ENCODE data around the gene MYRIP. TPM values are rescaled to one million over a fixed set of nuclear protein-coding genes. Genes with fewer than 3 reads are reported as not detected.
A peak's percentile ranks its signal among the peaks of the same experiment; 100 is the strongest.
"Not testable (repeated sequence)": the region's sequence is repeated elsewhere in the genome, so short reads cannot be mapped to it uniquely, and the experiment has no call there.

Gene MYRIP
- polyA plus RNA-seq, 6 donors from 2014 or later = not detected

GRCh38 chr3:40129981-40130380 is 320.6 kb downstream of the MYRIP start:
- DNase-seq (no peak), ATAC-seq (ENCODE audit: low read depth in 2 of 2) (no peak)
- Mint-ChIP-seq H3K36me3 (peaks cover 0 to 3% of the 10 kb centered on the region in 2 donors), H3K4me1 (peaks cover 0 to 3% (median 0%) of the 10 kb centered on the region in 3 donors), H3K9me3 (peaks cover 3 to 20% (median 8%) of the 10 kb centered on the region in 7 donors), H3K27ac (no peak overlapping the region), H3K4me3 (no peak overlapping the region), H3K27me3 (peaks cover 0 to 6% (median 4%) of the 10 kb centered on the region in 3 donors)

- Mint-ChIP-seq H3K36me3 (peaks cover 0 to 7% of the 10 kb centered on the region in 2 donors), H3K4me3 (no peak overlapping the region), H3K27ac (no peak overlapping the region), H3K4me1 (peaks cover 0 to 3% (median 0%) of the 10 kb centered on the region in 3 donors), H3K9me3 (peaks cover 5 to 26% (median 10%) of the 10 kb centered on the region in 7 donors), H3K27me3 (peaks cover 0 to 6% (median 4%) of the 10 kb centered on the region in 3 donors)
- DNase-seq (no peak), ATAC-seq (ENCODE audit: low read depth in 2 of 2) (no peak)
Measured at GRCh38 chr3:40130721-40131120, 321.3 kb downstream of the MYRIP start.

- not testable (repeated sequence) for DNase-seq; ATAC-seq (ENCODE audit: low read depth in 2 of 2); H3K4me3 Mint-ChIP-seq; H3K27me3 Mint-ChIP-seq; H3K4me1 Mint-ChIP-seq; H3K27ac Mint-ChIP-seq; H3K36me3 Mint-ChIP-seq
- peaks cover 8 to 30% (median 11%) of the 10 kb centered on the region in 7 donors for H3K9me3 Mint-ChIP-seq
Measured at GRCh38 chr3:40133886-40134575, 324.6 kb downstream of the MYRIP start.

GRCh38 chr3:40137591-40138295 is 328.3 kb downstream of the MYRIP start:
- Mint-ChIP-seq H3K36me3 (peaks cover 0 to 7% of the 10 kb centered on the region in 2 donors), H3K4me1 (no peaks in the 10 kb centered on the region), H3K4me3 (no peak overlapping the region), H3K27ac (no peak overlapping the region), H3K9me3 (peaks cover 8 to 40% (median 16%) of the 10 kb centered on the region in 7 donors), H3K27me3 (peaks cover 4 to 6% (median 6%) of the 10 kb centered on the region in 3 donors)
- ATAC-seq (ENCODE audit: low read depth in 2 of 2) (no peak), DNase-seq (no peak)

- H3K27me3 Mint-ChIP-seq = peaks cover 4 to 18% (median 12%) of the 10 kb centered on the region in 3 donors
- no peaks in the 10 kb centered on the region for H3K36me3 Mint-ChIP-seq
- DNase-seq (no peak), ATAC-seq (ENCODE audit: low read depth in 2 of 2) (no peak)
- H3K9me3 Mint-ChIP-seq = peaks cover 0 to 15% (median 5%) of the 10 kb centered on the region in 7 donors
- no peak overlapping the region for H3K4me3 Mint-ChIP-seq
- H3K27ac Mint-ChIP-seq = no peak overlapping the region
- H3K4me1 Mint-ChIP-seq = no peaks in the 10 kb centered on the region
Measured at GRCh38 chr3:40143283-40144090, 334.1 kb downstream of the MYRIP start.

GRCh38 chr3:40148827-40149226 is 339.4 kb downstream of the MYRIP start:
- ATAC-seq (ENCODE audit: low read depth in 2 of 2) (no peak), DNase-seq (no peak)
- Mint-ChIP-seq H3K27ac (no peak overlapping the region), H3K4me1 (no peaks in the 10 kb centered on the region), H3K9me3 (peaks cover 0 to 3% (median 0%) of the 10 kb centered on the region in 7 donors), H3K36me3 (no peaks in the 10 kb centered on the region), H3K4me3 (no peak overlapping the region), H3K27me3 (peaks cover 4 to 12% (median 11%) of the 10 kb centered on the region in 3 donors)

GRCh38 chr3:40152482-40153133 is 343.2 kb downstream of the MYRIP start:
- no peak for DNase-seq
- no peak for ATAC-seq (ENCODE audit: low read depth in 2 of 2)
- no peaks in the 10 kb centered on the region for H3K4me1 Mint-ChIP-seq
- H3K4me3 Mint-ChIP-seq = no peak overlapping the region
- H3K27ac Mint-ChIP-seq = no peak overlapping the region
- no peaks in the 10 kb centered on the region for H3K36me3 Mint-ChIP-seq
- H3K27me3 Mint-ChIP-seq = peaks cover 0 to 4% (median 3%) of the 10 kb centered on the region in 3 donors
- peaks cover 0 to 5% (median 0%) of the 10 kb centered on the region in 7 donors for H3K9me3 Mint-ChIP-seq

- peaks cover 0 to 23% (median 15%) of the 10 kb centered on the region in 7 donors for H3K9me3 Mint-ChIP-seq
- peaks cover 4 to 18% (median 16%) of the 10 kb centered on the region in 3 donors for H3K27me3 Mint-ChIP-seq
- H3K4me3 Mint-ChIP-seq = no peak overlapping the region
- no peak overlapping the region for H3K27ac Mint-ChIP-seq
- no peaks in the 10 kb centered on the region for H3K4me1 Mint-ChIP-seq
- H3K36me3 Mint-ChIP-seq = peaks cover 0 to 9% of the 10 kb centered on the region in 2 donors
- DNase-seq (no peak), ATAC-seq (ENCODE audit: low read depth in 2 of 2) (no peak)
Measured at GRCh38 chr3:40160933-40161332, 351.5 kb downstream of the MYRIP start.

GRCh38 chr3:40162616-40163015 is 353.2 kb downstream of the MYRIP start:
- H3K27me3 Mint-ChIP-seq = peaks cover 4 to 25% (median 18%) of the 10 kb centered on the region in 3 donors
- no peak overlapping the region for H3K4me3 Mint-ChIP-seq
- no peak for ATAC-seq (ENCODE audit: low read depth in 2 of 2)
- peaks cover 0 to 9% of the 10 kb centered on the region in 2 donors for H3K36me3 Mint-ChIP-seq
- H3K27ac Mint-ChIP-seq = no peak overlapping the region
- H3K9me3 Mint-ChIP-seq = peaks cover 0 to 21% (median 15%) of the 10 kb centered on the region in 7 donors
- H3K4me1 Mint-ChIP-seq = no peaks in the 10 kb centered on the region
- DNase-seq = no peak

GRCh38 chr3:40166997-40167396 is 357.6 kb downstream of the MYRIP start:
- H3K4me3 Mint-ChIP-seq = no peak overlapping the region
- H3K36me3 Mint-ChIP-seq = peaks cover 0 to under 1% of the 10 kb centered on the region in 2 donors
- H3K27ac Mint-ChIP-seq = no peak overlapping the region
- no peak for ATAC-seq (ENCODE audit: low read depth in 2 of 2)
- DNase-seq = no peak
- H3K4me1 Mint-ChIP-seq = peaks cover 0 to 4% (median 0%) of the 10 kb centered on the region in 3 donors
- peaks cover 4 to 16% (median 6%) of the 10 kb centered on the region in 3 donors for H3K27me3 Mint-ChIP-seq
- peaks cover 0 to 2% (median 1%) of the 10 kb centered on the region in 7 donors for H3K9me3 Mint-ChIP-seq

- H3K9me3 Mint-ChIP-seq = peaks cover 0 to 1% (median 0%) of the 10 kb centered on the region in 7 donors
- H3K27ac Mint-ChIP-seq = no peak overlapping the region
- H3K36me3 Mint-ChIP-seq = no peaks in the 10 kb centered on the region
- DNase-seq (no peak), ATAC-seq (ENCODE audit: low read depth in 2 of 2) (no peak)
- H3K4me1 Mint-ChIP-seq = peaks cover 0 to 4% (median 0%) of the 10 kb centered on the region in 3 donors
- H3K4me3 Mint-ChIP-seq = no peak overlapping the region
- H3K27me3 Mint-ChIP-seq = peaks cover 4 to 16% (median 6%) of the 10 kb centered on the region in 3 donors
Measured at GRCh38 chr3:40167958-40168357, 358.5 kb downstream of the MYRIP start.

- Mint-ChIP-seq H3K36me3 (no peaks in the 10 kb centered on the region), H3K4me3 (peak overlapping the region in 1 of 8 donors; percentile 2), H3K4me1 (peaks cover 0 to 4% (median 0%) of the 10 kb centered on the region in 3 donors), H3K27ac (no peak overlapping the region), H3K9me3 (no peaks in the 10 kb centered on the region), H3K27me3 (peaks cover 0 to 9% (median 0%) of the 10 kb centered on the region in 3 donors)
- ATAC-seq (ENCODE audit: low read depth in 2 of 2) (no peak), DNase-seq (no peak)
Measured at GRCh38 chr3:40169983-40170382, 360.6 kb downstream of the MYRIP start.

- Mint-ChIP-seq H3K9me3 (no peaks in the 10 kb centered on the region), H3K27me3 (peaks cover 0 to 9% (median 0%) of the 10 kb centered on the region in 3 donors), H3K36me3 (no peaks in the 10 kb centered on the region), H3K4me1 (peaks cover 0 to 4% (median 0%) of the 10 kb centered on the region in 3 donors), H3K27ac (peak overlapping the region in 1 of 6 donors; percentile 54), H3K4me3 (no peak overlapping the region)
- DNase-seq = no peak
- no peak for ATAC-seq (ENCODE audit: low read depth in 2 of 2)
Measured at GRCh38 chr3:40170395-40170794, 361.0 kb downstream of the MYRIP start.

Data from naive B cell (primary cell).